Tibial nerve (tissue), 4 donors: Measurements from ENCODE around the gene TMC6.

Experiments
- EP300 ChIP-seq, 2 donors: sonication (generic); formaldehyde crosslinking; IDR thresholded peaks; one replicate each; pipeline ENCODE4 v1.6.1; 2017; ENCODE audit warnings: antibody characterized with exemption in 2 of 2, mild to moderate bottlenecking in 1 of 2
- TF ChIP-seq, protein P1 (sequence below), 5 experiments: fragments of 200-600 bp in 3 of 5; fragments of 450-650 bp in 2 of 5; sonication (generic) in 3 of 5; IDR thresholded peaks; one replicate each; pipeline ENCODE4 v1.5.1; 2016 to 2019; ENCODE audit warnings: antibody characterized with exemption in 5 of 5, mild to moderate bottlenecking in 3 of 5, moderate library complexity in 2 of 5

GRCh38 chr17:78144736-78145641, 16.4 kb upstream of the TMC6 start:
- TF ChIP-seq, protein P1, sequence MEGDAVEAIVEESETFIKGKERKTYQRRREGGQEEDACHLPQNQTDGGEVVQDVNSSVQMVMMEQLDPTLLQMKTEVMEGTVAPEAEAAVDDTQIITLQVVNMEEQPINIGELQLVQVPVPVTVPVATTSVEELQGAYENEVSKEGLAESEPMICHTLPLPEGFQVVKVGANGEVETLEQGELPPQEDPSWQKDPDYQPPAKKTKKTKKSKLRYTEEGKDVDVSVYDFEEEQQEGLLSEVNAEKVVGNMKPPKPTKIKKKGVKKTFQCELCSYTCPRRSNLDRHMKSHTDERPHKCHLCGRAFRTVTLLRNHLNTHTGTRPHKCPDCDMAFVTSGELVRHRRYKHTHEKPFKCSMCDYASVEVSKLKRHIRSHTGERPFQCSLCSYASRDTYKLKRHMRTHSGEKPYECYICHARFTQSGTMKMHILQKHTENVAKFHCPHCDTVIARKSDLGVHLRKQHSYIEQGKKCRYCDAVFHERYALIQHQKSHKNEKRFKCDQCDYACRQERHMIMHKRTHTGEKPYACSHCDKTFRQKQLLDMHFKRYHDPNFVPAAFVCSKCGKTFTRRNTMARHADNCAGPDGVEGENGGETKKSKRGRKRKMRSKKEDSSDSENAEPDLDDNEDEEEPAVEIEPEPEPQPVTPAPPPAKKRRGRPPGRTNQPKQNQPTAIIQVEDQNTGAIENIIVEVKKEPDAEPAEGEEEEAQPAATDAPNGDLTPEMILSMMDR (IDR thresholded peaks at IDR 0.05), result no peak
- TF ChIP-seq EP300 (IDR thresholded peaks at IDR 0.05), result peak in 1 of 2 donors; percentile 35
